CD4-positive, alpha-beta T cell treated with Interleukin-6 for 4 hours (primary cell): ENCODE measurements around the gene WNT3A.
A peak's percentile ranks its signal among the peaks of the same experiment; 100 is the strongest.

ENCODE experiments used
- DNase-seq: peaks from one replicate; pipeline ENCODE4 v3.0.0-alpha.2; 2020; ENCODE audit warnings: mixed read lengths

WNT3A gene

GRCh38 chr1:228058949-228059633 lies 52.3 kb downstream of the WNT3A start:
- peak; percentile 62 for DNase-seq

GRCh38 chr1:228059634-228060457 lies 53.0 kb downstream of the WNT3A start:
- DNase-seq = peak; percentile 78

DNA sequence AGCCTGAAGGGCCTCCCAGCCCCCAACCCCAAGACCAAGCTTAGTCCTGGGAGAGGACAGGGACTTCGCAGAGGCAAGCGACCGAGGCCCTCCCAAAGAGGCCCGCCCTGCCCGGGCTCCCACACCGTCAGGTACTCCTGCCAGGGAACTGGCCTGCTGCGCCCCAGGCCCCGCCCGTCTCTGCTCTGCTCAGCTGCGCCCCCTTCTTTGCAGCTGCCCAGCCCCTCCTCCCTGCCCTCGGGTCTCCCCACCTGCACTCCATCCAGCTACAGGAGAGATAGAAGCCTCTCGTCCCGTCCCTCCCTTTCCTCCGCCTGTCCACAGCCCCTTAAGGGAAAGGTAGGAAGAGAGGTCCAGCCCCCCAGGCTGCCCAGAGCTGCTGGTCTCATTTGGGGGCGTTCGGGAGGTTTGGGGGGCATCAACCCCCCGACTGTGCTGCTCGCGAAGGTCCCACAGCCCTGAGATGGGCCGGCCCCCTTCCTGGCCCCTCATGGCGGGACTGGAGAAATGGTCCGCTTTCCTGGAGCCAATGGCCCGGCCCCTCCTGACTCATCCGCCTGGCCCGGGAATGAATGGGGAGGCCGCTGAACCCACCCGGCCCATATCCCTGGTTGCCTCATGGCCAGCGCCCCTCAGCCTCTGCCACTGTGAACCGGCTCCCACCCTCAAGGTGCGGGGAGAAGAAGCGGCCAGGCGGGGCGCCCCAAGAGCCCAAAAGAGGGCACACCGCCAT lies 53.8 kb downstream of the WNT3A start:
- DNase-seq = no peak

DNA sequence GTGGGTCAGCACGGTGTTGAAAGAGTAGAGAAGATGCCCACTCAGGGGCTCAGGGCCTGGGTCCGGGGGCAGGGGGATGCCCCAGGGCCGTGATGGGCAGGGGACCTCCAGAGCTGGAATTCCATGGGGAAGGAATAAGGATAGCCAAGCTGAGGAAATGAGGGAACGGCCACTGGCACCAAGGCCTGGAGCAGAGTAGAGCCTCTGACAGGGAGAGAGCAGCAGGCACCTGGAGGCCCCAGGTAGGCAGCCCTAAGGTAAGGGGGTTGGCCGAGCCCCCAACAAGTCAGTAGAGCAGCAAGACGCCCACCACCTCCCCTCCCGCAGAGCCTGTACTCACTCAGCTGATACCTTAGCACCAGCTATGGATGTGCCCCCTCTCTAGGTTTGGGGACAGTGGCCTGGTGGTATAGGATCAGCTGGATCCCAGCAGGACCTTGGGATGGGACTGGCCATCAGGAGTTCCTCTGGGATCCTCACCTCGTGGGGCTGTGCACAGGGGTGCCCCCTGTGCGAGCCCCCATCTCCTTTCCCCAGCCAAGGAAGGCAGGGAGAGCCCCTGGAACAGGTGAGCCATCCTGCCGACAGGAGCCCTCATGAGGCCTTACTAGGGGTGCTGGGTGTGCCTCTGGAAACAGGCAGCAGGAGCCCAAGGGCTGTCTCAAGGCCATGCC lies 54.8 kb downstream of the WNT3A start:
- DNase-seq = no peak

DNA sequence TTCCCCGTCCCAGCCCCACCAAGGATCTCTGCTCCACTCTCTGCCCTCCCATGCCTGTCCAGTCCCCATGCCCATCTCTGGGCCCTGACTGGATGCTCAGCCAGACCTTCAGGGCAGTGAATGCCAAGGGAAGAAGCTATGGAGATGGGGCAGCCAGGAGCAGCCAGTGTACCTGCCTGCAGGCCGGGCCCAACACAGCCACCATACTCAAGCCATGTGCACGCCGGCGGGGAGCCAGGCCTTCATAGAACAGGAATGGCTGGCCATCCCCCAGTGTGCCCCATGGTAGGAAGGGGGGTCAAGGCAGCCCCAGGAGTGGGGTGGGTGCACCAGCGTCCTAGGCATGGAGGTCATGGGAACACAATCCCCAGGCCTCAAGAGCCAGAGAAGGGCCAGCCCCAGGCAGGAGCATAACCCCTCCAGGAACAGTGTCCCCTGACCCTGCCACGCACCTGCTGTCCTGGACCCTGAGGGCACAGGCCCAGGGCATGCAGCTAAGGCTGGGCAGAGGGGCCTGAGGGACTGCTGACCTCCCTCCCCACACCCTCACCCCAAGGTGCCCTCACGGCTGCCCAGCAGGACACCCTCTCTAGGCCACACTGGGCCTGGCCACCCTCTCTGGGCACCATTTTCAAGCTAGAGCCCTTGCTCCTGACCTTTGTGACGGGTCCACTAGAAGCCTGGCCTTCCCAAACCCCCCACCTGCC lies 55.4 kb downstream of the WNT3A start:
- no peak for DNase-seq

- DNase-seq = no peak
Measured at GRCh38 chr1:228062812-228063211, 56.0 kb downstream of the WNT3A start.

DNA sequence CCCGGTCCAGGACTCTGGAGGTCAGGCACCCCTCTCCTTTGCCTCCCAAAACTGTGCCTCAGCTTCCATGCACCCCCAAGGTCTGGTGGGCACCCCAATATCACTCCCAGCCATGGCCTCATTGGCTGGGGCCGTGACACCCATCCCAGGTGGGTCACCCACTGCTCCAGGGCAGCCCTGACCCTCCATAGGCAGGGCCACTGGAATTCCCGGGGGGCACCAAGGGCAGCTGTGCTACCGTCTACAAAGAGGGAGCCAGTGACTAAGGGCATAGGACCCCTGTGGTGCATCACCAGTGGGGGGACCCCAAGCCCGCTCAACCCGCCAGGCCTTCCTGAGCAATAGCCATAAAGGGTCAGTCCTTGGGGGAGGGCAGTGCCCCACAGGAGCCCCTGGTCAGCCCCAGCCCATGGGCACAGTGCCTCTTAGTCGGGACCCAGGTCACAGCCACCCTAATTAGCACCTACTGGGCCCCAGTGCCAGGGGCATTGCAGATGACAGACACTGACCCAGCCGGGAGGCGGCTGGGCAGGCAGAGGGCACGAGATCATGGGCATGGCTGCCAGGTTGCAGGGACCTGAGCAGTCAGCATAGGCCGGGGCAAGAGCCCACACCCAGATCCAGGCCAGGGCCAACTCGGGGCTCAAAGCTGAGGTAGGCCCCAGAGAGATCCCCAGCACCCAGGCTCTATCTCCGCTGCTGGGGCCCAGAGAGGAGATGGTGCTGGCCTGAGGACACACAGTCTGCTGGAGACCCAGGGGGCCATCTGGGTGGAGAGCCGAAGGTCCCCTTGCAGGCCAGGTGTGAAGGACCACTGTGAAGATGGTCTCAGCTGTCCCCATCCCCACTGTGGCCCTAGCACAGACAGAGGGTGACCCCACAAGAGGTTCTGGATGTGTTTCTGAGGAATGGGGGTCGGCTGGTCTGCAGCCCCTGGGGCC lies 56.7 kb downstream of the WNT3A start:
- DNase-seq = no peak

DNA sequence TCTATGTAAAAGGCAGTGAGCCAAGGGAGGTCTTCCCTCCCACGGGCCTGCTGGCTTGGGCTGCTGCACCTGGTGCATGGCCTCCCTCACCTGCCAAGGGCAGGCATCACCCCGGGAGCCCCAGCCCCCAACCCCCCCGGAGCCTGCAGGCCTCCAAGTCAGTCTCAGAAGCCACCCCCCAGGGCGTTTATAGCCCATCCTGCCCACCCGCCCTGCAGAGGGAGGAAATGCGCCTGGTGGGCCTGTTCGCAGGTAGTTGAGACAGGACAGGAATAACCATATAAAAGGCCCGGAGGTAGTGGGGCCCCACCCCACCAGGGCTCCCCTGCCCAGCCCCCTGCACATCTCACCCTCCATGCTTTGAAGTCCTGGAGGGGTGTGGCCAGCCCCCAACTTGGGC lies 57.5 kb downstream of the WNT3A start:
- DNase-seq = no peak

GRCh38 chr1:228064741-228065542 lies 58.1 kb downstream of the WNT3A start:
- DNase-seq = no peak

- DNase-seq = no peak
Measured at GRCh38 chr1:228065543-228066347, 58.9 kb downstream of the WNT3A start.

- DNase-seq = no peak
Measured at GRCh38 chr1:228066416-228066815, 59.6 kb downstream of the WNT3A start.

DNA sequence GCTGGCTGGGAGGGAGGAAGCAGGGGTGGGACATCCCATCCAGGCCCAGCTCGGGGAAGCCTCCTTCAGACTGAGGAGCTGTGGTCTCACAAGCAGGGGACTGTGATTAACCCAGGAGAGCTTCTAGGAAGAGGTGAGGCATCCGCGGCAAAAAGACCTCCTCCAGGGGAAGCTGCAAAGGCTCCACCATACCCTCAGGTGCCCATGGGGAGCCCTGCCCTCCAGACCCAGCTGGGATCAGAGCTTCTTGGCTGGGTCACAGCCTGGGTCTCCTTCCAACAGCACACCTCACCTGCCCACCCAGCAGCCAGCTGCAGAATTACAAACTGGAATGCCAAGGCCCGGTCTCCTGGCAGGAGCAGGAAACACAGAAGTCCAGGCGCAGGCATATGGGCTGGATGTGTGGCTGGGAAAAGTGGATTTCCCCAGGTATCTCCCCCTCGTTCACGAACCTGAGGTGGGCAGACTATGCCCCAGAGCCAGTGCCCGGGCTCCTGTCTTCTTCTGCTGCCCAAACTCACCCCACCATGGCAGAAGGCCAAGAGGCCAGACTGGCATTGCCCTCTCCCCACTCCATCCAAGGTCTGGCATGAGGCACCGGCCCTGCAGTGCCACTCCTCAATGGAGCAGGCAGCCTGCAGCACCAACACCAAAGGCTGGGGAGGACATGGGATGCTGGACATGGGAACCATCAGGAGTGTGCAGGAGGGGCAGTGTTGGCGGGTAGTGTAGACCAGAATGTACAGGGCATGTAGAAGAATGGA lies 60.3 kb downstream of the WNT3A start:
- no peak for DNase-seq

GRCh38 chr1:228068359-228068758 lies 61.6 kb downstream of the WNT3A start:
- no peak for DNase-seq

- DNase-seq = no peak
Measured at GRCh38 chr1:228070173-228070572, 63.4 kb downstream of the WNT3A start.

DNA sequence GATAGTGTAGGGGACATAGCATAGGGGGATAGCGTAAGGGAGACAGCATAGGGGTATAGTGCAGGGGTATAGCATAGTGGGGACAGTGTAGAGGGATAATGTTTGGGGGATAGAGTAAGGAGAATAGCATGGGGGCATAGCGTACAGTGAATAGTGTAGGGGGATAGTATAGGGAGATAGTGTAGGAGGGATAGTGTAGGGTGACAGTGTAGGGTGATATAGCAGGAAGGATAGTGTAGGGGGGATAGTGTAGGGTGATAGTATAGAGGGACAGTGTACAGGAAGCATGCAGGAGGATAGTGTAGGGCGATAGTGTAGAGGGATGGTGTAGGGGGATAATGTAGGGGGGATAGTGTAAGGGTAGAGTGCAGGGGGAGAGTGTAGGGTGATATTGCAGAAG lies 64.1 kb downstream of the WNT3A start:
- no peak for DNase-seq

GRCh38 chr1:228071839-228072657 lies 65.2 kb downstream of the WNT3A start:
- no peak for DNase-seq

- DNase-seq = no peak
Measured at GRCh38 chr1:228072658-228073043, 65.9 kb downstream of the WNT3A start.
